ENCODE measurements around the gene MASP2.

The MASP2 gene

DNA sequence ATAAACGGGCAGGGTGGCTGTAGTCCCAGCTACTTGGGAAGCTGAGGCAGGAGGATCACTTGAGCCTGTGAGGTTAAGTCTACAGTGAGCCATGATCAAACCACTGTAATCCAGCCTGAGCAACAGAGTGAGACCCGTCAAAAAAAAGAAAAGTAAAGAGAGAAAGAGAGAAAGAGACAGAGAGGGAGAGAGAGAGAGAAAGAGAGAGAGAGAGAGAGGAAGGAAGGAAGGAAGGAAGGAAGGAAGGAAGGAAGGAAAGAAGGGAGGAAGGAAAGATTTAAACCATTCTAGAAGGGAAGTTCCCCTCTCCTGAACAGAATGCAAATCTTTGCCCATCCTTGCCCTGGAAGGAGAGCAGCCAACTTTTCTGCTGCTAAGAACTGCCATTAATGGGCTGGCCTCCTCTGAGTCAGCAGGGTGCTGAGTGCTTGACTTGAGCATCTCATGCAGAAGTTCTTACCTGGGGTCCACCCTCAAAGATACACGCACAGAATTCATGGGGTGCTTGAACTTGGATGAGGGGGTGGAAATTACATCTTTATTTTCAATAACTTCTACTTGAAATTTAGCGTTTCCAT lies 59.1 kb downstream of the MASP2 start:
- DNase-seq, result no peak

DNA sequence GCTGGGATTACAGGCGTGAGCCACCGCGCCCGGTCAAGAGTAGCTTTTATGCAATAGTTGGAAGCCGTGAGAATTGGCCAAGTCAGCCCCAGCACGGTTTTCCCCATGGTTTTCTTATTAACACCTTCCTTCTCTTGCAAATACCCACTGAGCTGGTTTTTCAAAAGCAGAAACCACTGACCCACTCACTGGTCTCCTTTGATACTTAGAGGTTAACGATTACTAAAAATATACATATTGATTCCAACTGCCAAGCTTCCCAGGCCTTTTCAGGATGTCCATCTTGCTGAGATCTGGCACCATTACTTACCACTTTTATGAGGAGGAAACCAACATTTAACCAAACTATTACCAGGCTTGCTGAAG lies 60.5 kb downstream of the MASP2 start:
- no peak for DNase-seq

DNA sequence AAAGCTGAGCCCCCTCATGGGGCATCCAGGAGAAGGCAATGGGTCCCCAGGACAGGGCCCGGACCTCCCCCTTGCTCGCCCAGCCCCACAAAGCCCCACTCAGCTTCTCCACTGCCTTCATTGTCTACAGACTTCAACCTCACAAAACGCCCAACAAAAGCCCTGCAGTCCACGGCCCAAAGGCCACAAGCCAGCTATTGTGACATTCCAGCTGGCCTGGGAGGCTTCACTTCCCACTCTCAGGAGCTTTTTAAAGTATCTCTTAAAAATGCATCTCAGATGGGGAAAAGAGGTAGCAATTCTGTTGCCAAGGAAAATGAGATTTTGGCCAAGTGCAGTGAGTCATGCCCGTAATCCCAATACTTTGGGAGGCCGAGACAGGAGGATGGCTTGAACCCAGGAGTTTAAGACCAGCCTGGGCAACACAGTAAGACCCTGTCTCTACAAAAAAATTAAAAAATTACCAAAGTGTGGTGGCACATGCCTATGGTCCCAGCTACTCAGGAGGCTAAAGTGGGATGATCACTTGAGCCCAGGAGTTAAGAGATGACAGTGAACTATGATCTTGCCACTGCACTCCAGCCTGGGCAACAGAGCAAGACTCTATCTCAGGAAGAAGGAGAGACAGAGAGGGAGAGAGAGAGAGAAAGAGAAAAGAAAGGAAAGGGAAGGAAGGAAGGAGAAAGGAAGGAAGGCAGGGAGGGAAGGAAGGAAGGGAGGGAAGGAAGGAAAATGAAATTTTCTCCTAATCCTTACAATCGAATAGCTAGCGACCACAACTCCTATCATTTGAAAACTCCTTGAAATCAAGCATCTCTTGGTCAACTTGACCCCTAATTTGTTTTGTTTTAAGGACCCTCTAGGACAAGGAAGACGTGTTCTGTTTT lies 66.0 kb downstream of the MASP2 start:
- no peak for DNase-seq

- no peak for DNase-seq
These were observed 66.9 kb downstream of the MASP2 start for GRCh38 chr1:10980094-10980577.

GRCh38 chr1:10979483-10979920 lies 67.5 kb downstream of the MASP2 start:
- DNase-seq, result no peak

- DNase-seq, result no peak
These were observed 68.3 kb downstream of the MASP2 start for GRCh38 chr1:10978719-10979118.

Measured in activated CD4-positive, alpha-beta T cell treated with anti-CD3 and anti-CD28 coated beads, Interleukin-10, Interleukin-2, amounts not matched to agents 100 ng/mL and 50 ng/mL, durations not matched to agents 16 hours and 8 hours (primary cell).